GM12801 (cell line): Measurements from ENCODE around the gene MBD3L1.

Experiments
- TF ChIP-seq, protein P1 (sequence below): IDR thresholded peaks from one replicate; pipeline ENCODE4 v1.5.1; 2011; ENCODE audit warnings: control low read depth; ENCODE audit not compliant: insufficient read length; ENCODE audit errors: extremely low read depth

The MBD3L1 gene

DNA sequence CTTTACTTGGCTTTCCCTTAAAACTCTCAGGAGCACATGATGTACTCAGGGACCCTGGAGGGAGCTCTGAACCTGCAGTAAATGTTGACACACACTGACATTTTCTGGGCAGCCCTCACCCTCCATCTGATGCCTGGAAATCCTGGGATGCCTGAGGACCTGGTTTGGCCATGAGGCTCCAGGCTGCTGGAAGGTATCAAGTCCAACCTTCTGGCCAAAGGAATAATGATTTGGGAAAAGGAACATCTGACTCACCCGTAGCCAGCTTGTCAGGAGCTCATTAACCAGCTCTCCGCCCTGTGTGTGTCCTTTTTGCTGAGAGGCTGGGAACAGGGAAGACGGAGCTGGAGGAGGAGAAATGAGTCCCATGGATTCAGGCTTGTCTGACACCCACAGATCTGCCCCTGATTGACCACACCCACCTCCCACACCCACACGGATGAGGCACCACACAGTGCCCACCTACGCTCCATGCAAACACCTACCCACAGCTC lies 10.4 kb upstream of the MBD3L1 start:
- TF ChIP-seq, protein P1, sequence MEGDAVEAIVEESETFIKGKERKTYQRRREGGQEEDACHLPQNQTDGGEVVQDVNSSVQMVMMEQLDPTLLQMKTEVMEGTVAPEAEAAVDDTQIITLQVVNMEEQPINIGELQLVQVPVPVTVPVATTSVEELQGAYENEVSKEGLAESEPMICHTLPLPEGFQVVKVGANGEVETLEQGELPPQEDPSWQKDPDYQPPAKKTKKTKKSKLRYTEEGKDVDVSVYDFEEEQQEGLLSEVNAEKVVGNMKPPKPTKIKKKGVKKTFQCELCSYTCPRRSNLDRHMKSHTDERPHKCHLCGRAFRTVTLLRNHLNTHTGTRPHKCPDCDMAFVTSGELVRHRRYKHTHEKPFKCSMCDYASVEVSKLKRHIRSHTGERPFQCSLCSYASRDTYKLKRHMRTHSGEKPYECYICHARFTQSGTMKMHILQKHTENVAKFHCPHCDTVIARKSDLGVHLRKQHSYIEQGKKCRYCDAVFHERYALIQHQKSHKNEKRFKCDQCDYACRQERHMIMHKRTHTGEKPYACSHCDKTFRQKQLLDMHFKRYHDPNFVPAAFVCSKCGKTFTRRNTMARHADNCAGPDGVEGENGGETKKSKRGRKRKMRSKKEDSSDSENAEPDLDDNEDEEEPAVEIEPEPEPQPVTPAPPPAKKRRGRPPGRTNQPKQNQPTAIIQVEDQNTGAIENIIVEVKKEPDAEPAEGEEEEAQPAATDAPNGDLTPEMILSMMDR, result no peak

DNA sequence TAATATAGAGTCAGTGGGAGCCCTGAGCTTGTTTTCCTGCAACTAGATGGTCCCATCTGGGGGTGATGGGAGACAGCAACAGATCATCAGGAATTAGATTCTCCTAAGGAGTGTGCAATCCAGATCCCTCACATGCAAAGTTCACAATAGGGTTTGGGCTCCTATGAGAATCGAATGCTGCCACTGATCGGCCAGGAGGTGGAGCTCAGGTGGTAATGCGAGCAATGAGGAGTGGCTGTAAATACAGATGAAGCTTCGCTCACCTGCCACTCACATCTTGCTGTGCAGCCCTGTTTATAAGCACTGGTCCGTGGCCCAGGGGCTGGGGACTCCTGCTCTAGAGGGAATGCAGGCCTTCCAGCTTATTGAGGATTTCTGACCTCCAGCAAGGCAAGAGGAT lies 5.8 kb upstream of the MBD3L1 start:
- TF ChIP-seq, protein P1, result no peak

DNA sequence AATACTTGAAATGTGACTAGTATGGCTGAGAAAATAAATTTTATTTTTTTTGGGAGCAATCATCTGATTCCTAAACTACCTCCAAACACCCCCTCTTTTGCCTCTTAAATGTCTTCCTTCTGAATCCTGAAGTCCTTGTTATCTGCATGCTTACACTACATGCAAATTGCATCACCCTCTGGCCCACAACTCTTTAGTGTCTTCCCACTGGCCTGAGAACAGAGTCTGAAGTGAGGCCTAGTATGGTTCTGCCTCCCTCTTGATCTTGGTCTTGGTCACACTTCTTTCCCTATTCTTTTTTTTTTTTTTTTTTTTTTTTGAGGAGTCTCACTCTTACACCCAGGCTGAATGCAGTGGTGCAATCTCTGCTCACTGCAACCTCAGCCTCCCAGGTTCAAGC lies 4.9 kb upstream of the MBD3L1 start:
- TF ChIP-seq, protein P1, result no peak

DNA sequence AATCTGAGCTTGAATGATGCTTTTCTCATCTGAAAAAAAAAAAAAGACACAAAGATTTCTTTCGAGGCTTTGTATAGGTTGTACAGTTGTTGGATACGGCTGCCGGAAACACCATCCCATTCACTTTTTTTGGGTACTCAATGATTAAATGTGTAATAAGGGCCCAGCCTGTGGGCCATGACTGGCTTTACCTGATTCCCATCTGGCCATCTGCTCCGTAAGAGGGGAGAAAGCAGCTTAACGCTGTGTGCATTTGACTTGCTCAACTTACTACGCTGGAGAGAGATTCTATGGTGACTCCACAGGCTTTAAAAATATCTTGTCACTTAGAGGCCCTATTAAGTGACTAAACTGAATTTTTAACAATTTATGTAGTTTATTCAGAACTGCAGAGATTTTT lies 804 bp upstream of the MBD3L1 start:
- TF ChIP-seq, protein P1, result no peak

DNA sequence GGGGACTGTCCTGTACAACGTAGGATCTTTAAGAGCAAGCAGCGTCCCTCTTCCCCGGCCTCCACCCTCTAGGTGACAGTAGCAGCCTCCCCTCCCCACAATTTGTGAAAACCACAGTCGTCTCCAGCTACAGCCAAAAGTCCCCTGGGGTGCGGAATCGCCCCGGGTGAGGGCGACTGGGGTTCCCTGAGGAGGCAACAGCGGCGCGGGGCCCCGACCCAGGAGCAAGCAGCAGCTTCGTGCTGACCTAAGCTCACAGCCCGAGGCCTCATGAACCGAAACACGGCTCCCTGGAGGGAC lies 395 bp upstream of the MBD3L1 start:
- TF ChIP-seq, protein P1, result no peak

DNA sequence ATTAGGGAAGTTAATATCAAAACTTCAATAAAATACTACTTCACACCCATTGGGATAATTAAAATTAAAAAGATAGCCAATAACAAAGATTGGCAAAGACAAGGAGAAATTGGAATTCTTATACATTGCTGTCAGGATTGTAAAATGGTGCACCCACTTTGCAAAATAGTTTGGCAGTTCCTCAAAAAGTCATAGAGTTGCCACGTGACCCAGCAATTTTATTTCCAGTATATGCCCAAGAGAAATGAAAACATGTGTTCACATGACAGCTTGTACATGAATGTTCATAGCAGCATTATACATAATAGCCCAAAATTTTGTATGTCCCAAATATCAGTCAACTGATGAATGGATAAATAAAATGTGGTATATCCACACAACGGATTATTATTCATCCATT lies 3.3 kb downstream of the MBD3L1 start:
- TF ChIP-seq, protein P1, result no peak

DNA sequence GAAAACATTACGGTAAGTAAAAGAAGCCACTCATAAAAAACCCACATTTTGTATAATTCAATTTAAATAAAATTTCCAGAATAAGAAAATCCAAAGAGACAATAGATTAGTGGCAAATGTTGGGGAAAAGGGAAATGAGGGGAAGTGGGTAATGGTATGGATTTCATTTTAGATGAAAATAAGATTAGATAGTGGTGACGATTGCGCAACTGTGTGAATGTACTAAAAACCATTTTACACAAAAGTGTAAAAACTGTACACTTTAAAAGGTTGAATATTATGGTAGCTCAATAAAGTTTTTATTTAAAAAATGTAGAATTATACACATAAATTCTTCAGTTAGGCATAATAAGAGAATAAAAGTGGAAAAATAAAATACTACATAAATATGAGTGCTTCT lies 3.7 kb downstream of the MBD3L1 start:
- TF ChIP-seq, protein P1, result no peak

DNA sequence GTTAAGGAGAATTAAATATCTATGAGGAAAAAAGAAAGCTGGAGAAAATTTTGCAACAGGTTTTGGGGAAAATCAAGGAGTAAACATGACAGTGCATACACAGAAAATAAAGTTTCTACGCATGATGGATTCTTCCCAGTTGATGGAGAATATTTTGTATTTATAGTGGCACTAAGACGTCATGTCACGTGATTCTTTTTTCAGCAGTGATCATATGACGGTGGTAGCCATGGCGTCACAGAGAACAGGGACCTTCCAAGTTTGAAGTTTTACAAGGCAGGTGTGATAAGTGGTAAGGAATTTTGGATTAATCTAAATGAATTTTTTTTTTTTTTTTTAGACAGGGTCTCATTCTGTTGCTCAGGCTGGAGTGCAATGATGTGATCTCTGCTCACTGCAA lies 8.5 kb downstream of the MBD3L1 start:
- TF ChIP-seq, protein P1, result no peak
